OCI-LY3 (cell line): ENCODE measurements around the gene NTNG2.

Source experiments
- EZH2phosphoT487 ChIP-seq: fragments of 200-600 bp; shearing (Covaris generic); IDR thresholded peaks from 2 replicates; pipeline ENCODE4 v1.6.1; 2018; ENCODE audit warnings: antibody characterized with exemption, mixed run types, low read depth
- TF ChIP-seq, protein P1 (sequence below): fragments of 200-600, 300-600 bp; sonication (generic); IDR thresholded peaks from 2 replicates; pipeline ENCODE4 v1.5.1; 2014; ENCODE audit warnings: antibody characterized with exemption, low read length, low read depth

DNA sequence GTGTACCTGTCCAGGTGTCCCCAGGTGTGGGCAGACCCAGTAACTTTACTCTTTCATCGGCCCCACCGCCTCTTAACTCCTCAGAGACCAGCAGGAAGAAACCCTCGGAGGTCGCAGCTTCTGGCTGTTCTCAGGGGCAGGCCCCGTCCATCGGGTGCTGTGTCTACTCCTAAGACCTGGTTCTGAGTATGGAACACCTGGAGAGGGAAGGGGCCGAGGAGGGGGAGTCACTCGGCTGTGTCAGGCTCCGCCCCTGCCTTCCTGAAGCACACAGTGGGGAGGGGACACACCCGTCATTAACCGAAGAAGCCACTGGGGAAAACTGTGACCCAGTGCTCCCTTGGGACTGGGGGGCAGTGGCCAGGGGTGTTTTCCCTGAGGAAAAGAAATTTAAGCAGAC, 22.3 kb downstream of the NTNG2 start:
- TF ChIP-seq, protein P1, sequence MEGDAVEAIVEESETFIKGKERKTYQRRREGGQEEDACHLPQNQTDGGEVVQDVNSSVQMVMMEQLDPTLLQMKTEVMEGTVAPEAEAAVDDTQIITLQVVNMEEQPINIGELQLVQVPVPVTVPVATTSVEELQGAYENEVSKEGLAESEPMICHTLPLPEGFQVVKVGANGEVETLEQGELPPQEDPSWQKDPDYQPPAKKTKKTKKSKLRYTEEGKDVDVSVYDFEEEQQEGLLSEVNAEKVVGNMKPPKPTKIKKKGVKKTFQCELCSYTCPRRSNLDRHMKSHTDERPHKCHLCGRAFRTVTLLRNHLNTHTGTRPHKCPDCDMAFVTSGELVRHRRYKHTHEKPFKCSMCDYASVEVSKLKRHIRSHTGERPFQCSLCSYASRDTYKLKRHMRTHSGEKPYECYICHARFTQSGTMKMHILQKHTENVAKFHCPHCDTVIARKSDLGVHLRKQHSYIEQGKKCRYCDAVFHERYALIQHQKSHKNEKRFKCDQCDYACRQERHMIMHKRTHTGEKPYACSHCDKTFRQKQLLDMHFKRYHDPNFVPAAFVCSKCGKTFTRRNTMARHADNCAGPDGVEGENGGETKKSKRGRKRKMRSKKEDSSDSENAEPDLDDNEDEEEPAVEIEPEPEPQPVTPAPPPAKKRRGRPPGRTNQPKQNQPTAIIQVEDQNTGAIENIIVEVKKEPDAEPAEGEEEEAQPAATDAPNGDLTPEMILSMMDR = no peak
- no peak for TF ChIP-seq EZH2phosphoT487
